ENCODE data around the gene PDZD2.

The PDZD2 gene

GRCh38 chr5:31900296-31900865 lies 261.4 kb downstream of the PDZD2 start:
- intact Hi-C loops (cut with DNase I), result no loop called here

GRCh38 chr5:31901807-31902530 lies 263.0 kb downstream of the PDZD2 start:
- intact Hi-C loops (cut with DNase I), result no loop called here
- no peak for DNase-seq

More at GRCh38 chr5:31900296-31900865, 261.4 kb downstream of the PDZD2 start:
- DNase-seq, result peak in 1 of 10 donors; percentile 43

- intact Hi-C loops (cut with DNase I), result no loop called here
- DNase-seq, result no peak
These were observed 269.5 kb downstream of the PDZD2 start for GRCh38 chr5:31908396-31908795.

GRCh38 chr5:31909073-31909472 lies 270.1 kb downstream of the PDZD2 start:
- no peak for DNase-seq
- intact Hi-C loops (cut with DNase I), result no loop called here

GRCh38 chr5:31911291-31912265 lies 272.6 kb downstream of the PDZD2 start:
- DNase-seq, result peak in 9 of 10 donors; percentile 40 to 95 (median 73)
- intact Hi-C loops (cut with DNase I), result loop anchor here (1.0 to 5.0 kb wide), 2 partner anchors 56 to 84 kb away; no protein-coding TSS in a partner anchor

- no peak for DNase-seq
- intact Hi-C loops (cut with DNase I), result loop anchor here (5.0 kb wide), 1 partner anchor 87 kb away; no protein-coding TSS in a partner anchor
These were observed 274.9 kb downstream of the PDZD2 start for GRCh38 chr5:31913808-31914207.

GRCh38 chr5:31916327-31916726 lies 277.4 kb downstream of the PDZD2 start:
- no peak for DNase-seq
- intact Hi-C loops (cut with DNase I), result no loop called here

- DNase-seq, result no peak
- intact Hi-C loops (cut with DNase I), result no loop called here
These were observed 279.8 kb downstream of the PDZD2 start for GRCh38 chr5:31918739-31919138.

- DNase-seq, result no peak
- intact Hi-C loops (cut with DNase I), result loop anchor here (10.0 kb wide), 1 partner anchor 153 kb away; no protein-coding TSS in a partner anchor
These were observed 282.9 kb downstream of the PDZD2 start for GRCh38 chr5:31921852-31922305.

GRCh38 chr5:31924005-31924404 lies 285.1 kb downstream of the PDZD2 start:
- DNase-seq, result no peak
- intact Hi-C loops (cut with DNase I), result loop anchor here (10.0 kb wide), 1 partner anchor 151 kb away; no protein-coding TSS in a partner anchor

GRCh38 chr5:31931874-31932273 lies 292.9 kb downstream of the PDZD2 start:
- DNase-seq, result no peak
- intact Hi-C loops (cut with DNase I), result no loop called here

GRCh38 chr5:31934156-31934555 lies 295.2 kb downstream of the PDZD2 start:
- DNase-seq, result no peak
- intact Hi-C loops (cut with DNase I), result no loop called here

GRCh38 chr5:31935496-31936369 lies 296.8 kb downstream of the PDZD2 start:
- peak in 1 of 10 donors; percentile 59 for DNase-seq
- intact Hi-C loops (cut with DNase I), result no loop called here

- peak in 1 of 10 donors; percentile 67 for DNase-seq
- intact Hi-C loops (cut with DNase I), result no loop called here
These were observed 297.8 kb downstream of the PDZD2 start for GRCh38 chr5:31936683-31937082.

- intact Hi-C loops (cut with DNase I), result no loop called here
These were observed 298.3 kb downstream of the PDZD2 start for GRCh38 chr5:31937226-31937625.

GRCh38 chr5:31937703-31938102 lies 298.8 kb downstream of the PDZD2 start:
- no peak for DNase-seq
- intact Hi-C loops (cut with DNase I), result no loop called here

More at GRCh38 chr5:31937226-31937625, 298.3 kb downstream of the PDZD2 start:
- peak in 1 of 10 donors; percentile 69 for DNase-seq

- peak in 1 of 10 donors; percentile 46 for DNase-seq
- intact Hi-C loops (cut with DNase I), result no loop called here
These were observed 300.2 kb downstream of the PDZD2 start for GRCh38 chr5:31939151-31939550.

GRCh38 chr5:31941151-31941755 lies 302.3 kb downstream of the PDZD2 start:
- intact Hi-C loops (cut with DNase I), result no loop called here
- DNase-seq, result no peak

- intact Hi-C loops (cut with DNase I), result no loop called here
- peak in 1 of 10 donors; percentile 49 for DNase-seq
These were observed 303.6 kb downstream of the PDZD2 start for GRCh38 chr5:31942546-31942945.

All from posterior cingulate gyrus (tissue), 11 donors.